PC-3 (cell line): ENCODE results near the gene PNMA6E.

Experiments used
- CTCF ChIP-seq: fragments of 300-600 bp; sonication (generic); conservative IDR thresholded peaks from 2 replicates; pipeline ENCODE4 v1.5.1; 2017; ENCODE audit warnings: antibody characterized with exemption, low read depth, mild to moderate bottlenecking, low read length
- EZH2 ChIP-seq: fragments of 300-600 bp; sonication (generic); IDR thresholded peaks from one replicate; pipeline ENCODE4 v1.6.1; 2017; ENCODE audit warnings: antibody characterized with exemption, mild to moderate bottlenecking, low read length; ENCODE audit not compliant: unreplicated experiment

- TF ChIP-seq CTCF (no peak), EZH2 (no peak)
Observed at GRCh38 chrX:153377727-153378126, 23.4 kb downstream of the PNMA6E start.
